ENCODE data around the gene SRSF1. TPM values are rescaled to one million over a fixed set of nuclear protein-coding genes. Genes with fewer than 3 reads are reported as not detected.

SRSF1 gene
- total RNA-seq, 1 experiment from 2014 or later, result 325 TPM

DNA sequence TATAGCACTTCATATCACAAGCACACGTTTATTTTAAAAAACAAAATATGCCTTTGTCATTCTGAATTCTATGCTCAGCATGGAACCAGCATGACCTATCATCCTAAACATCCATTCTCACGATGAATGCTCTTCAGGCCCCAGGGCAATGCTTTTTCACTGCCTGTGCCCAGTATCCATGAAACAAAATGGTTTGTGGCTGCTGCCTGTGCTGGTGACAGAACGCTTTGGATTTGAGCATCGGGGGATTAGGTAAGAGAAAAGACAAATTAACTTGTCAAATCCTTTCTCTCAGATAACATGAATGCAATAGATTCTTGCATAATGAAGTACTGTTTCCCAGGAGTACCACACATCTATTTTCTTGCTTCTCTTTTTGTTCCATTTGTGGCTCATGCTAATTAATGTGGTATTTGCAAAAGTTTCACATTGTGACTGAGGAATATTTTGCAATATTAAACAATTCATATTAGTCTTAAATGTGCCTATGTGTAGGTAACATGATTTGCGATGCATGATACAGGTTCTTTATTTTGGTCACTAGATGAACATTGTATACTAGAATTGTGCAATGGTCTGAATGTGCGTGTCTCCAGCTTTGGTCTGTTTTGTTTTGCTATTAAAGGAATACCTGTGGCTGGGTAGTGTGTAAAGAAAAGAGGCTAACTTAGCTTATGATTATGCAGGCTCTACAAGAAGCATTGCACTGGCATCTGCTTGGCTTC is 25.8 kb upstream of the SRSF1 start:
- no peak for DNase-seq
- intact Hi-C loops (cut with micrococcal nuclease; ENCODE audit: unreplicated experiment), result no loop called here
- Histone ChIP-seq H3K4me3 (ENCODE audit: low read depth, low read length) (no peak overlapping the region), H3K9me3 (no peaks in the 10 kb centered on the region), H3K27me3 (replicated peaks; ENCODE audit: control insufficient read depth, insufficient read depth, low read length) (no peaks in the 10 kb centered on the region), H3K36me3 (ENCODE audit: control insufficient read depth, insufficient read depth, low read length) (no peaks in the 10 kb centered on the region), H3K4me1 (no peaks in the 10 kb centered on the region)
- H3K4me3 Mint-ChIP-seq (ENCODE audit: unreplicated experiment), result no peak overlapping the region
- H3K9me3 Mint-ChIP-seq (ENCODE audit: unreplicated experiment), result peaks cover 13% of the 10 kb centered on the region
- no peaks in the 10 kb centered on the region for H3K27me3 Mint-ChIP-seq (ENCODE audit: insufficient read depth, unreplicated experiment)
- ChIA-PET POLR2A (interaction anchor here (0.7 kb wide), 1 partner anchor 266 kb away, joined by 4 read pairs; no protein-coding TSS in a partner anchor), CTCF (no interaction called here)
- no TSS peak for BruUV-seq (replicated peaks)
- H3K4me1 Mint-ChIP-seq (ENCODE audit: low read depth, unreplicated experiment), result no peaks in the 10 kb centered on the region
- TF ChIP-seq, protein P1, sequence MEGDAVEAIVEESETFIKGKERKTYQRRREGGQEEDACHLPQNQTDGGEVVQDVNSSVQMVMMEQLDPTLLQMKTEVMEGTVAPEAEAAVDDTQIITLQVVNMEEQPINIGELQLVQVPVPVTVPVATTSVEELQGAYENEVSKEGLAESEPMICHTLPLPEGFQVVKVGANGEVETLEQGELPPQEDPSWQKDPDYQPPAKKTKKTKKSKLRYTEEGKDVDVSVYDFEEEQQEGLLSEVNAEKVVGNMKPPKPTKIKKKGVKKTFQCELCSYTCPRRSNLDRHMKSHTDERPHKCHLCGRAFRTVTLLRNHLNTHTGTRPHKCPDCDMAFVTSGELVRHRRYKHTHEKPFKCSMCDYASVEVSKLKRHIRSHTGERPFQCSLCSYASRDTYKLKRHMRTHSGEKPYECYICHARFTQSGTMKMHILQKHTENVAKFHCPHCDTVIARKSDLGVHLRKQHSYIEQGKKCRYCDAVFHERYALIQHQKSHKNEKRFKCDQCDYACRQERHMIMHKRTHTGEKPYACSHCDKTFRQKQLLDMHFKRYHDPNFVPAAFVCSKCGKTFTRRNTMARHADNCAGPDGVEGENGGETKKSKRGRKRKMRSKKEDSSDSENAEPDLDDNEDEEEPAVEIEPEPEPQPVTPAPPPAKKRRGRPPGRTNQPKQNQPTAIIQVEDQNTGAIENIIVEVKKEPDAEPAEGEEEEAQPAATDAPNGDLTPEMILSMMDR (IDR thresholded peaks at IDR 0.05; ENCODE audit: insufficient read depth in 1 of 2, low read depth in 1 of 2, low read length in 1 of 2, severe bottlenecking in 1 of 2, unreplicated experiment in 1 of 2), result no peak
- H3K36me3 Mint-ChIP-seq (ENCODE audit: insufficient read depth, unreplicated experiment), result no peaks in the 10 kb centered on the region
- H3K27ac Mint-ChIP-seq (ENCODE audit: unreplicated experiment), result no peak overlapping the region

DNA sequence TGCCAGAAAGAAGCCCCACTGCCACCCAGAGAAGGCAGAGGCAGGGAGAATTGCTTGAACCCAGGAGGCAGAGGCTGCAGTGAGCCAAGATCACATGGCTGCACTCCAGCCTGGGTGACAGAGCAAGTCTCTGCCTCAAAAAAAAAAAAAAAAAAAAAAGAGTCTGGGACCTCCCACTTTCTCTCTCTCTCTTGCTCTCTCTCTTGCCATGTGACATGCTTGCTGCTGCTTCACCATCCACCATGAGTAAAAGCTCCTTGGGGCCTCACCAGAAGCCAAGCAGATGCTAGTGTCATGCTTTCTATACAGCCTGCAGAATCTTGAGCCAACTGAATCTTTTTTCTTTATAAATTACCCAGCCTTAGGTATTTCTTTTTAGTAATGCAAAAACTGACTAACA is 21.5 kb upstream of the SRSF1 start:
- TF ChIP-seq, protein P1 (IDR thresholded peaks at IDR 0.05; ENCODE audit: insufficient read depth in 1 of 2, low read depth in 1 of 2, low read length in 1 of 2, severe bottlenecking in 1 of 2, unreplicated experiment in 1 of 2), result no peak
- CTCF ChIA-PET, result no interaction called here
- BruUV-seq (replicated peaks), result no TSS peak
- no peaks in the 10 kb centered on the region for H3K27me3 Mint-ChIP-seq (ENCODE audit: insufficient read depth, unreplicated experiment)
- Histone ChIP-seq H3K4me1 (peaks cover 4% of the 10 kb centered on the region), H3K9me3 (no peaks in the 10 kb centered on the region), H3K27me3 (replicated peaks; ENCODE audit: control insufficient read depth, insufficient read depth, low read length) (no peaks in the 10 kb centered on the region), H3K36me3 (ENCODE audit: control insufficient read depth, insufficient read depth, low read length) (no peaks in the 10 kb centered on the region), H3K4me3 (ENCODE audit: low read depth, low read length) (no peak overlapping the region)
- H3K4me1 Mint-ChIP-seq (ENCODE audit: low read depth, unreplicated experiment), result peaks cover under 1% of the 10 kb centered on the region
- intact Hi-C loops (cut with micrococcal nuclease; ENCODE audit: unreplicated experiment), result no loop called here
- no peaks in the 10 kb centered on the region for H3K36me3 Mint-ChIP-seq (ENCODE audit: insufficient read depth, unreplicated experiment)
- H3K4me3 Mint-ChIP-seq (ENCODE audit: unreplicated experiment), result no peak overlapping the region
- POLR2A ChIA-PET, result no interaction called here
- H3K27ac Mint-ChIP-seq (ENCODE audit: unreplicated experiment), result no peak overlapping the region
- peaks cover 13% of the 10 kb centered on the region for H3K9me3 Mint-ChIP-seq (ENCODE audit: unreplicated experiment)
- DNase-seq, result no peak

DNA sequence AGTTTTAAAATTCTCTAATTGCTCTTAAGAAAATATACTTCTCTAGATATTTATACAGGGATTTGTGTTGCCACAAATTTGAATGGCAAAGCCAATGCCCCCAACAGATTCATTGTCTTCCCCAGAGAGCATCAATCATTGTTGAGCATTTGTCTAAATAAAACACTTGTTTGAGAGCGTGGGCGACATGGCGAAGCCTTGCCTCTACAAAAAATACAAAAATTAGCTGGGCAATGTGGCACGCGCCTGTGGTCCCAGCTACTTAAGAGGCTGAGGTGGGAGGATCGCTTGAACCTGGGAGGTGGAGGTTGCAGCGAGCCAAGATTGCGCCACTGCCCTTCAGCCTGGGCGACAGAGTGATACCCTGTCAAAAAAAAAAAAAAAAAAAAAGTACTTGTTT is 13.4 kb upstream of the SRSF1 start:
- Histone ChIP-seq H3K36me3 (ENCODE audit: control insufficient read depth, insufficient read depth, low read length) (no peaks in the 10 kb centered on the region), H3K27me3 (replicated peaks; ENCODE audit: control insufficient read depth, insufficient read depth, low read length) (no peaks in the 10 kb centered on the region), H3K4me1 (peaks cover 27% of the 10 kb centered on the region), H3K9me3 (no peaks in the 10 kb centered on the region), H3K4me3 (ENCODE audit: low read depth, low read length) (no peak overlapping the region)
- TF ChIP-seq, protein P1 (IDR thresholded peaks at IDR 0.05; ENCODE audit: insufficient read depth in 1 of 2, low read depth in 1 of 2, low read length in 1 of 2, severe bottlenecking in 1 of 2, unreplicated experiment in 1 of 2), result no peak
- H3K36me3 Mint-ChIP-seq (ENCODE audit: insufficient read depth, unreplicated experiment), result peaks cover 8% of the 10 kb centered on the region
- BruUV-seq (replicated peaks), result no TSS peak
- intact Hi-C loops (cut with micrococcal nuclease; ENCODE audit: unreplicated experiment), result no loop called here
- no peak for DNase-seq
- H3K4me1 Mint-ChIP-seq (ENCODE audit: low read depth, unreplicated experiment), result peaks cover 19% of the 10 kb centered on the region
- H3K9me3 Mint-ChIP-seq (ENCODE audit: unreplicated experiment), result no peaks in the 10 kb centered on the region
- ChIA-PET CTCF (interaction anchor here (0.6 kb wide), 1 partner anchor 13 kb away, joined by 3 read pairs; no protein-coding TSS in a partner anchor), POLR2A (interaction anchor here (1.2 to 1.5 kb wide), 2 partner anchors 13 to 62 kb away, joined by 10 to 11 read pairs; partner anchors contain the start of genes DYNLL2 and SRSF1)
- H3K27me3 Mint-ChIP-seq (ENCODE audit: insufficient read depth, unreplicated experiment), result no peaks in the 10 kb centered on the region
- no peak overlapping the region for H3K4me3 Mint-ChIP-seq (ENCODE audit: unreplicated experiment)
- no peak overlapping the region for H3K27ac Mint-ChIP-seq (ENCODE audit: unreplicated experiment)
